HL-60 (cell line): ENCODE results near the gene PRICKLE2.

Experiments
- DNase-seq, 2 experiments: peaks; one replicate each; pipeline ENCODE4 v3.0.0-alpha.2; 2010 to 2020; ENCODE audit warnings: low read depth in 1 of 2, low spot score in 1 of 2
- H3K27ac ChIP-seq: fragments of 250-450 bp; sonication (Bioruptor Pico); replicated peaks from 2 replicates; pipeline ENCODE4 v1.5.1; 2020; ENCODE audit warnings: mild to moderate bottlenecking, moderate library complexity
- H3K27me3 ChIP-seq: fragments of 250-450 bp; sonication (Bioruptor Pico); 2 replicates; pipeline ENCODE4 v1.5.1; 2021; ENCODE audit warnings: mild to moderate bottlenecking, moderate library complexity; ENCODE audit not compliant: insufficient read depth, poor library complexity, severe bottlenecking
- H3K4me3 ChIP-seq: replicated peaks from 2 replicates; pipeline ENCODE4 v1.5.1; 2011; ENCODE audit warnings: mild to moderate bottlenecking, control low read depth, low read length; ENCODE audit not compliant: insufficient read depth
- GABPA ChIP-seq: IDR thresholded peaks from 2 replicates; pipeline ENCODE4 v1.6.1; 2012; ENCODE audit warnings: low read depth
- POLR2AphosphoS5 ChIP-seq: IDR thresholded peaks from 2 replicates; pipeline ENCODE4 v1.6.1; 2012; ENCODE audit warnings: low read depth
- REST ChIP-seq: IDR thresholded peaks from 2 replicates; pipeline ENCODE4 v1.6.1; 2012; ENCODE audit warnings: low read depth; ENCODE audit not compliant: insufficient replicate concordance
- SPI1 ChIP-seq: IDR thresholded peaks from 2 replicates; pipeline ENCODE4 v1.6.1; 2012; ENCODE audit warnings: low read depth, mild to moderate bottlenecking, borderline replicate concordance
- TF ChIP-seq, protein P1 (sequence below): IDR thresholded peaks from one replicate; pipeline ENCODE4 v1.5.1; 2011; ENCODE audit warnings: low read length, control low read depth, inconsistent platforms; ENCODE audit not compliant: insufficient read depth

The PRICKLE2 gene

DNA sequence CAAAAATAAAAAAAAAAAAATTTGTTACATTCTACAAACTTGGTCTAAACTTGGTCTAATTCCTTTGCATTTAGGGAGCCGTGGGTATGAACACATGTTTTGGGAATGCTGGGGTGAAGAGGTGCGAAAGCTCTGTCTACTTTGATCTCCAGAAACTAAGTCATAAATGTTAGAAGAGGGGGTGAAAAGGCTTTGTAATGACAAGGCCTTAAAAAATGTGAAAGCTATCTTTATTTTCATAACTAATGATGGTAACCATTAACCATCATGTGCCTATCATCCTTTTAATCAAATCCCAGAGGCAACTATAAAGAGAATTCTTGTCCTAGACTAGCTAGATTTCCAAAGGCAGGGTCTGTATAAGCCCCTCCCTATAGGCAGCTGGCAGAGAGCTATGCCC, 60.9 kb downstream of the PRICKLE2 start:
- Histone ChIP-seq H3K4me3 (no peak overlapping the region), H3K27ac (no peak overlapping the region), H3K27me3 (no peaks in the 10 kb centered on the region)
- DNase-seq, result no peak
- TF ChIP-seq, protein P1, sequence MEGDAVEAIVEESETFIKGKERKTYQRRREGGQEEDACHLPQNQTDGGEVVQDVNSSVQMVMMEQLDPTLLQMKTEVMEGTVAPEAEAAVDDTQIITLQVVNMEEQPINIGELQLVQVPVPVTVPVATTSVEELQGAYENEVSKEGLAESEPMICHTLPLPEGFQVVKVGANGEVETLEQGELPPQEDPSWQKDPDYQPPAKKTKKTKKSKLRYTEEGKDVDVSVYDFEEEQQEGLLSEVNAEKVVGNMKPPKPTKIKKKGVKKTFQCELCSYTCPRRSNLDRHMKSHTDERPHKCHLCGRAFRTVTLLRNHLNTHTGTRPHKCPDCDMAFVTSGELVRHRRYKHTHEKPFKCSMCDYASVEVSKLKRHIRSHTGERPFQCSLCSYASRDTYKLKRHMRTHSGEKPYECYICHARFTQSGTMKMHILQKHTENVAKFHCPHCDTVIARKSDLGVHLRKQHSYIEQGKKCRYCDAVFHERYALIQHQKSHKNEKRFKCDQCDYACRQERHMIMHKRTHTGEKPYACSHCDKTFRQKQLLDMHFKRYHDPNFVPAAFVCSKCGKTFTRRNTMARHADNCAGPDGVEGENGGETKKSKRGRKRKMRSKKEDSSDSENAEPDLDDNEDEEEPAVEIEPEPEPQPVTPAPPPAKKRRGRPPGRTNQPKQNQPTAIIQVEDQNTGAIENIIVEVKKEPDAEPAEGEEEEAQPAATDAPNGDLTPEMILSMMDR, result no peak
- TF ChIP-seq GABPA (no peak), POLR2AphosphoS5 (no peak)

DNA sequence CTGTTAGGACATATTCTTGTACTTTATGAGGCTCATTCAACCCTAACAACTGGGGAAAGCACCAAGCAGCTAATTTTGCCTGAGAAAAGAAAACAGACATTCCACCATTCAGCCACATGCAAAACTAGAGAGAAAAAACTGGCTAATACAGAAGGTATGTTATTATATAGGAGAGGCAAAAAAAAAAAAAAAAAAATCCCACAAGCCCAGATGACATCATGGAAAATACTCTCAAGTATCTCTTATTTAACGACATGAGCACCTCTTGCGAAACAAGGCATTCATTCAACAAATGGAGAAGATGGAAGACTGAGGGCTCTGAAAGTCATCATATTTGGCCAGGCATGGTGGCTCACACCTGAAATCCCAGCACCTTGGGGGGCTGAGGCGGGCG, 61.5 kb downstream of the PRICKLE2 start:
- no peak overlapping the region for H3K4me3 ChIP-seq
- DNase-seq, result no peak
- no peaks in the 10 kb centered on the region for H3K27me3 ChIP-seq
- TF ChIP-seq, protein P1, result no peak
- TF ChIP-seq SPI1 (no peak), GABPA (no peak), POLR2AphosphoS5 (no peak), REST (no peak)
- H3K27ac ChIP-seq, result no peak overlapping the region

DNA sequence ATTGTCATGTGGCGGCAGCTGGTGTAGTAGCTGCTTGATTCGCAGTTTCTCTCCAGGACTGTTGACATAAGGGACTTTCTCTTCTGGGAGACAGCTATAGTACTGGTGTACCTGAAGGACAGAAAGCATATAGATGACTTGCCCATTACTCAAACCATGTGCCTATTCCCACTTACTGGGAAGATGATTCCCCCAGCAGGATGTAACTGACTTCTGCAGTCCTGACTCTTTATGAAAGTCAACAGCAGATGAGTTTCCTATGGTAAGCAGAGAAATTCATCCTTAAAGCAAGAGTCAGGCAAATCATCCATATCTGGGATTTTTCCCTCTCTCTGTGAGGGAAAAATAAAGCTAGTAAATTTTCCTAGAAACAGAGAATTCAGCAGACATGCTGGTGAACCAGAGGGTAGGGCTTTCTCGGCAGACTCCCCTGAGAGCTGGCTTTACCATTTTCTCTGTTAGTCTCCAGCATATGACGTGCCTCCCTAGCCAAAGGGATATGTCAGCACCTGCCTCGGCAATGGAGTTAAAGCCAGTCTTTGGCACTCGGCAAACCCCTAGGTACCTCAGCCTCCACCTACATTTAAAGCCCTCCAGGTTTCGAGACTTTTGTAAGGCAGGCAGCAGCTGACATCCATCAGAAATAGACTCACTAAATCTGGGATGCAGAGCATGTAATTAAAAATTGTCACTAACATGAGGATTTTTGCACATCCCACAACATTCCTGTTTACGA, 62.1 kb downstream of the PRICKLE2 start:
- no peaks in the 10 kb centered on the region for H3K27me3 ChIP-seq
- DNase-seq, result no peak
- no peak overlapping the region for H3K27ac ChIP-seq
- TF ChIP-seq REST (no peak), POLR2AphosphoS5 (no peak), SPI1 (no peak), GABPA (no peak)
- TF ChIP-seq, protein P1, result no peak
- no peak overlapping the region for H3K4me3 ChIP-seq

DNA sequence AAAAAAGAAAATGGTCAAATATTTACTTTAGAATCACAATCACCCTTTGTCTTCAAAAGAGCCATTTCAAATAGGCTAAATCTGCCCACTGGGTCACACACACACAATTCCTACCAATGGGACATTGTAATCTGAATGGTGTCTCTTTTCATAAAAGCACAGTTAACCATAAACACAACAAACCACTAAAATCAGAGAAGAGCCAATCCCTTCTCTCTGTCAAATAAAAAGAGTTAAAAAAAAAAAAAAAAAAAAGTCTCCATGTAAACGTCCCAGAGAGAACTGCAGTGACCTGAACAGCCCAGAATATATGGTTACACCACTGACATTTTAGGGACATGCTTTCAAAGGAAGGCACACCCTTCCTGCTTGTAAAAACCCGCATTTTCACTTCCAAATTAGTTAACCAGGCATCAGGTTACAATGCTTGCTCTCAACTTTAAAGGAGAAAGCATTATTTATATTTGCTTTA, 63.7 kb downstream of the PRICKLE2 start:
- Histone ChIP-seq H3K4me3 (no peak overlapping the region), H3K27ac (no peak overlapping the region), H3K27me3 (no peaks in the 10 kb centered on the region)
- TF ChIP-seq POLR2AphosphoS5 (no peak), SPI1 (no peak), REST (no peak), GABPA (no peak)
- TF ChIP-seq, protein P1, result no peak
- DNase-seq, result no peak
